GM19193 (cell line): ENCODE measurements around the gene TRAPPC11.

Source experiments
- POLR2A ChIP-seq: IDR thresholded peaks from 4 replicates; pipeline ENCODE4 v1.6.1; 2011; ENCODE audit not compliant: insufficient read depth, insufficient read length; ENCODE audit errors: extremely low read depth

TRAPPC11 gene

DNA sequence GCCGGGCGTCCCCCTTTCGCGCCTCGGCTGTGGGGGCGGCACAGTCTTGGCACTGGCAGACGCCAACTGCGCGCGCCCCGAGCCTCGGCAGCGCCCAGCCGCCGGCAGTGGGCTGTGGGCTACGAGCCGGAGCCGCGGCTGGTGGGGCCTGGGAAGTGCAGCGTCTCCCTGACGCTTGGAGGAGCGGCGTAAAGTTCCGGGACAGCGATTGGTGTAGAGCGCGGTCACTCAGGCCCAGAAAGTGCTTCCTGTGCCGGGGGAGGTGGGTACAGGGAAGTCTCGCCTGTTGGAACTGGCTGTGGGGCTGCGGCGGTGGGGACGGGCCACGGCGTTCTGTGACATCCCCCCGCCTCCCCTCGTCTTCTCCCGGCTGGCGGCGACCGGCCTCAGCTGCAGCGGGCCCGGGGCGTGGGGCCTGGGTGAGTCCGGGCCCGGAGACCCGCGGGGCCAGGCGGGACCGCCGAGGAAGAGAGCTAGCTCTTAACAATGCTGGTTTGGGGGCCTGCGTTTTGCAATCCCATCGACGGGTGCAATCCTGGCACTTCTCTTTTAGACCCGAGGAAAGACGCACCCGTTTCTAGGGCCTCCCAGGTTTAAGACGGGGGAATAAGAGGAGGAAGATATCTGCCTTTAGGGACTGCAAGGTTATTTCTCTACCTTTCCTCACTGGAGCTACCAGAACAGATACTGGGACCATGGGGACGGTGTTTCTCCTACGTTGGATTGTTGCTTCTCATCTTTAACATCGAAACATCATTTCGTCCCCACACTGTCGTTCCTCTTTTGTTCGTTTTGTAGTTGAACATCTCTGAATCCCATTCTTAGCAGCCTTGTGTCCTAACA, at the start of gene TRAPPC11, which contains the start of gene RWDD4:
TSS of gene TRAPPC11 (plus strand) at position 265 of the 843 bp plus-strand sequence. CDS start 4,575 bp downstream, outside the sequence.
TSS of gene RWDD4 (minus strand) at position 157 of the 843 bp plus-strand sequence. CDS start 233 bp downstream, outside the sequence.
- peak; percentile 63 for TF ChIP-seq POLR2A

DNA sequence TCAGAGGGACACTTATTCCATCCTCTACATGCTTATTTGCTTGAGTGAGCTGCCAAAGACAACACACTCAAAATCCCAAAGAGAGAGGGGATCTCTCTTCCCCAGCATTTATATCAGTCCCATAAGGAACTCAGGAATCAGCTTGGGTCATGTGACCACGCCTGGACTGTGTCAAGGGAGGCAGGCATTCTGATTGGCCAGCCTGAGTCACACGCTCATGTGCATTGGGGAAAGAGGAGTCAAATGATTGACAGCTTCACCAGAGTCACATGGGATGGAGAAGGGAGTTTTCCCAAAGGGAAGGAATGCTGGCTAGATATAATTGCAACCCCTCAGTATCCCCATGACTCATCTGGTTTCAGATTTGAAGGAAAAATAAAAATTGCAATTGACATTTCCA, 49.1 kb upstream of the TRAPPC11 start:
- TF ChIP-seq POLR2A, result no peak

DNA sequence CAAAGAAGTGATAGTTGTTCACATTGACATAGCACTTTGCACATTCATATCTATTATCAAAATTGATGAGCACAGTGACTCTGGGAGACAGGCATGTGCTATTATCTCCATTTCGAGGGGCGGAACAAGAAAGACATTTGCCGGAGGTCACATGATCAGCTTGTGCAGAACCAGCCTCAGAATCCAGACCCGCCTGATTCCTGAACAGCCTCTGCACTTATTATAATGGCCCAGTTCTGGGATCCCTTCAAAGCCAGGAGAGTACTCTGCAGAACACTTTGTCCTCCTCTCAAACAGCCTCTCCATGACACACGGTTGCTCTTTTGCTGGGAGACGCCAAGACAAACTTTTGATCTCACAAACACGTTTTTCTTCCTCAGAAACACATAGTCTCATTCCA, 48.5 kb upstream of the TRAPPC11 start:
- no peak for TF ChIP-seq POLR2A

DNA sequence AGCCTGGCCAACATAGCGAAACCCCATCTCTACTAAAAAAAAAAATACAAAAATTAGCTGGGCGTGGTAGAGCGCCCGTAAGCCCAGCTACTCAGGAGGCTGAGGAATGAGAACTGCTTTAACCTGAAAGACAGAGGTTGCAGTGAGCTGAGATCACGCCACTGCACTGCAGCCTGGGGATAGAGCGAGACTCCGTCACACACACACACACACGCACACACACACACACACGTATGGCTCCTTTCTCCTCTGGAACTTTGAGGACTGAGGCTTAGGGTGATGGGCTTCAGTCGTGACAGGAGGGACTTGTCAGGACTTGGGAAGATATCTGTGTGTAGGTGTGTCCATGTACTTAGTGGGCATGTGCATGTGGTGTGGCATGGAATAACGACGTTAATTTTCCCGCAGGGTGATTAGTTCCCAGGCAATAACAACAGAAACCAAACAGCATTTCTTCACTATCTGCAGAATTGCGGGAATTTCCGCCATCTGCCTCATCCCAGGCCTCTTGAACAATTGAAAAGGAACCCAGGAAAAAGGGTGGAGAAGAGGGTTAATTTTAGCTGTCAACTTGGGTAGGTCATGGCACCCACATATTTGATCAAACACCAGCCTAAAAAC, 47.8 kb upstream of the TRAPPC11 start:
- no peak for TF ChIP-seq POLR2A

DNA sequence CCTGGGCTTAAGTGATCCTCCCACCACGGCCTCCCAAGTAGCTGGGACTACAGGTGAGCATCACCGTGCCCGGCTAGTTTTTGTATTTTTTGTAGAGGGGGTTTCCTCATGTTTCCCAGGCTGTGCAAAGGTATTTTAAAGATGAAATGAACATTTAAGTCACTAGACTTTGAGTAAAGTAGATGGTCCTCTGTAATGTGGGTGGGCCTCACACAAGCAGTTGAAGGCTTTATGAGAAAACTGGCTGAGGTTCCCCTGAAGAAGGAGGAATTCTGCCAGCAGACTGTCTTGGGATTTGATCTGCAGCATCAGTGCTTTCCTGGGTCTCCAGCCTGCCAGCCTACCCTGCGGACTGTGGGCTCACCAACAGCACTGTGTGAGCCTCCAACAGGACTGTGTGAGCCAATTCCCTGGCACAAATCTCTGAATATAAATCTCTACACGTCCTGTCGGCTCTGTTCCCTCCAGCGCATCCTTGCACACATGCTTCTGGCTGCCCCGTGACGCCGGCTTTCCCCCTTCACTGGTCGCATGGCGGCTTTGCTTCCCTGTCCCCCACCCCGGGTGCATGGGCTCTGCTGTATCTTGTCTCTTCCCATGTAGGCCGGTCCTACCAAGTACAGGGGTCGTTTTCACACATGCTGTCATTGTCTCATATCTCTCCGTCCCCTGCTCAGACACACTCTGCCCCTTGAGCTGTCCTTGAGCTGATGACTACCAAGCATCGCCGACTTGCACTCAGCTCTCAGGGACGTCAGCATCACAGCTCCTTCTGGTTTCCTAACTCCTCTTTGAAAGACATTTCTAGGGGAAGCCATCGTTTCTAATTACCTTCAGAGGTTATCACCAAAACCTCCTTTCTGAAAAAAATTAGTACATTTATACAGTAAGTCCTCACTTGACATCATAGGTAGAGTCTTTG, 46.5 kb upstream of the TRAPPC11 start:
- no peak for TF ChIP-seq POLR2A

DNA sequence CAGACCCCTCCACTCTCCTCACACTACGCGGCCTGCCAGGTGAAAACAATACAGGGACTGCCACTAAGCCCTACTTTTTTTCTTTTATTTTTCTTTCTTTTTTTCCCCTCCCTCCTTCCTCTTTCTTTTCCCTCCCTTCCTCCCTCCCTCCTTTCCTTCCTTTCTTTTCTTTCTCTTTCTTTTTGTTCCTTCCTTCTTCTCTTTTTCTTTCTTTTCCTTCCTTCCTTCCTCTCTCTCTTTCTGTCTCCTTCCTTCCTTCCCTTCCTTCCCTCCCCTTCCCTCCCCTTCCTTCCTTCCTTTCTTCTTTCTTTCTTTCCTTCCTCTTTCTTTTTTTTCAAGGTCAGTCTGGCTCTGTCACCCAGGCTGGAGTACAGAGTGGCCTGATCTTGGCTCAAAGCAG, 42.0 kb upstream of the TRAPPC11 start:
- no peak for TF ChIP-seq POLR2A

DNA sequence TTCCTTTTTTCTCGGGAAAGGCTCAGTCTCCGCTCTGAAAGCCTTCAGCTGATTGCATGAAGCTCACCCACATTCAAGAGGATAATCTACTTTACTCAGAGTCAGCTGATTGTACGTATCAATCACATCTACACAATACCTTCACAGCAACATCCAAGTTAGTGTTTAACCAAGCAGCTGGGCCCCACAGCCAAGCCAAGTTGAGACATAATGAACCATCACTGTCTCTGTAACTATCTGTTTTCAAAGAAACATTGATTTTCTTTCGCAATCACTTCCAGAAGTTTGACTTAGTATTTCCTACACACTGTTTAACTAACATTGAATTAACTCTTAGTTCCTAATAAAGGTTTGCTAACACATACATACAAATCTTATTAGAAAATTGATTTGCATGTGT, 40.4 kb upstream of the TRAPPC11 start:
- TF ChIP-seq POLR2A, result no peak

DNA sequence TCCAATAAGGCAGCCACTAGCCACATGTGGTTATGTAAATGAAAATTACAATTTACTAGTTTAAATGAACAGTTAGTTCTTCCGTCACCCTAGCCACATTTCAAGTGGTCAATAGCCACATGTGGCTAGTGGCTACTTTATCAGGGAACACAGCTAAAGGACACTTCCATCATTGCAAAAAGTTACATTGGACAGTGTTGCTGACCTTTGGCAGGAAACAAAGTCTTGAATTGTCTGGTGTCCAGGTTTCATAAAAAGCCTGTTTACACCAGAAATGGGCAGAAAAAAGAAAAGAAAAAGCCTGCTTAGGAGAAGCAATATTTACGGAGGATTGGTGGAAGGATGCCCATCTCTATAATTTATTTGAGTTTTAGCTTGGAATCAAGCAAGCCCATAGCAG, 38.7 kb upstream of the TRAPPC11 start:
- no peak for TF ChIP-seq POLR2A

DNA sequence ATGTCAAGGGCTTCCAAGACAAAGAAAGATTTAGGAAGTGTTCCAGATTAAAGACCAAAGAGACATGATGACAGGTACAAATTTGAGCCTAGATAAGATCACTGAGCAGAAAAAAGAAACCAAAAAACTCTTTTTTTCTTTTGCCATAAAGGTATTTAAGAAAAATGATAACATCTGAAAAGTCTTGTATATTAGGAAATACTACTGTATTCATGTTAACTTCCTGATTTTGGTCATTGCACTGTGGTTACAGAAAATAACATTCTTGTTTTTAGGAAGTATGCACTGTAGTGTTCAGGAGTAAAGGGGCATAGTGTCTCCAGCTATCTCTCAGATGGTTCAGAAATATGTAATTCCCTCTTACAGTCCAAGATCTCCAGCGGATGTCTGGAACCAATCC, 37.2 kb upstream of the TRAPPC11 start:
- no peak for TF ChIP-seq POLR2A

DNA sequence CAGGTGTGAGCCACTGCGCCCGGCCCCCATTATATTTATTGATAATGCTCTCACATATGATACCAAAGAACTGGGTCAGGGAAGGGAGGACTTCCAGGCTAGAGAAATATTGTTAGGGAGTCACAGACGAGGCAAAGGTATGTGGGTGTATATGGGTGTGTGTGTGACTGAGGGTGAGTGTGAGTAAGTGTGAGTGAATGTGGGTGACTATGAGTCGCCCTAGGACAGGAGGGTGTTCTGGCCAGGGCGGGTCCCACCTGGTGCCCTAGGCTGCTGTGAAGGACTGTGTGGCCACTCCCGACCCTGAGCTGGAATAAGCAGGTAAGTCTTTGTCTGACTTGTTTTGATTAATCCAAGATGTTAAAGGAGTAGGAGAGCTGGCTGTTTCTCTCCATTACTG, 34.5 kb upstream of the TRAPPC11 start:
- no peak for TF ChIP-seq POLR2A

DNA sequence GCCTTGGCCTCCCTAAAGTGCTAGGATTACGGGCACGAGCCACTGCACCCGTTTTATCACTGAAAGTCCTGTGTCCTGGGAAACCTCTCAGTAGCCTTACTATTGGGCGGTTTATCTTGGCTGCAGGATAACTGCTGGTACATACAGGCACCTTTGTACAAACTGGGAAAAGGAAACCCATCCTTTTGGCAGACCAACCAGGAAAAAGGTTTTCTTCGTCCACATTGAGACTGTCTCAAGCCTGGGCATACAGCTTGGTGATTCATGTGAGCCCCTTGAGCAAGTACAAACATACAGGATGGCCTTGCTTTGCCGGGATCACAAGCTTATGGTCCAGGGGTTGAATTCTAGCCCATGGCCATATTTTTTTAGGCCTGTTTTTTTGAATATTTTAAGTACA, 32.9 kb upstream of the TRAPPC11 start:
- no peak for TF ChIP-seq POLR2A

DNA sequence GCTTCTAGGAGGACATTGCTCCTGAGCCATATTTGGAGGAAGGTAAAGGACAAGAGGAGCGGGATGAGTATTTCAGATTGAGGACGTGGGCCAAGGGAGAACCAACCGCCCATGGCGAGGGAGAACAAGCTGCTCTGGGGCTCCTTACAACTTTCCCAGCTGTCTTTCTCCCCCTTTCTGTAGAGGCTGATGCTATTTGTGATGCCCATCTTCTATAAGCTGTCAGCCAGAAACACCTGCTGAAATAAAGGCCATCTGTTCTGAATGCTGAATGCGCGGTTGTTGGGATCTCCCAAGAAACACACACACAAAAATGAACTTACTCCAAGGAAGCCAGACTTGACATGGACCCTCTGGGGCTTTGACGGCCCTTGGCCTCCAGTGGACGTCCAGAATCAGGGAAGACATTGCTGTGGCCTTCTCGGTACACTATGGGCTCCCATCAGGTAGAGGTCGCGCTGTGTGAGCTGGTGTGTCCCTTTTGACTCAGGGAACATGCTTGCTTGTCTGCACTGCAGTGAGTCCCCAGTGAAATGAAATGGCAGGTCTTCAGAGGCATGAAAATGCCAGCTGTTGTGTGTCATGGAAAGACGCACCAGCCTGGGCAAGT, 31.0 kb upstream of the TRAPPC11 start:
- TF ChIP-seq POLR2A, result no peak

DNA sequence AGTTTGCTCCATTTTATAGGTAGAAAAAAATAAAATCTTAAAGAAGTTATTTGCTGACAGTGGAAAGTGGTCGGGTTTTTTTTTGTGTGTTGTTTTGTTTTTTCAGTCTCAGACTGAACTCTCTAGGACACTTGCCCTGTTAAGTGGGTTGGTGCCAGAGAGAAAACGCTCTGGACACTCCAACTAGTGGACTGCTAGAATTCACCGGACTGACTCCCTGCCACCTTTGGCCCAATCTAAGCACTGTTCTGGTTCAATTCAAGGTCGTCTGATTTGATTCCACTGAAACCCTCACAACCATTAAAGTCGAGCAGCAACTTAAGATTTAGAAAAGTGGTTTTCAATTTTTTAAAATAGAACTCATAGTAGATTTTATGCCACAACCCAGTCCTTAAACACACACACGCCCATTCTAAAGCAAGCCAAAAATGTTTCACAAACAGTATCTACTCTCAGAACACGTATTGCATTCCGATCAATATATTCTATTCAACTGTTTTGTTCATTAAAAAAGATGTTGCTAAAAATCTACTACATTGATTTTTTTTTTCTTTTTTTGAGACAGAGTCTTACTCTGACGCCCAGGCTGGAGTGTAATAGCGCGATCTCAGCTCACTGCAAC, 27.4 kb upstream of the TRAPPC11 start:
- no peak for TF ChIP-seq POLR2A

DNA sequence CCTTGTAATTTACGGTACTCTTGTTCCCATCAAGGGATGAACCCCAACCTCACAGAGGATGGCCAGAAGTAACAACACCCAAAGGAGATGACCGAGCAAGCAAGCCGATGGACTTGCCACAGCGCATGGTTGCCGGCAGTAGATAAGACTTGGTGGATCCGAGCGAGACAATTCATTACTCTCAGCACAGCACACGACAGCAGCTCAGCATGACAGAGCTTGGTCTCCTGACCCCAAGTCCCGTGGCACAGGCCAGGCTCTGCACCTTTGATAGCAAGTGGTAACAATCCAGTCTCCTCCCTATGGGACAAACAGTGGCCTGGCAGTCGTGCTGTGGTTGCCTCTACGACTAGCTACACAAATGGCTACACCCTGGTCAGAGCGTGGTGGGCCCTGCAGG, 26.4 kb upstream of the TRAPPC11 start:
- TF ChIP-seq POLR2A, result no peak
